Measurements from ENCODE around the gene CNTNAP5. TPM values are rescaled to one million over a fixed set of nuclear protein-coding genes. Genes with fewer than 3 reads are reported as not detected.

The CNTNAP5 gene
- total and polyA plus RNA-seq, 2 of the 8 experiments (the other 6 are each of a cell fraction or from before 2014, with no cell fraction given), result 0.11 to 0.76 TPM

GRCh38 chr2:124874676-124875075, 849.6 kb downstream of the CNTNAP5 start:
- H4K20me1 ChIP-seq (replicated peaks in 1 of 2; ENCODE audit: control insufficient read depth in 1 of 2, insufficient read depth in 2 of 2, low read length in 2 of 2), result no peaks in the 10 kb centered on the region
- no peaks in the 10 kb centered on the region for H3K27me3 ChIP-seq (replicated peaks in 1 of 4; ENCODE audit: control insufficient read depth in 3 of 4, extremely low read depth in 1 of 4, insufficient read depth in 3 of 4, low read length in 3 of 4)
- H4K91ac ChIP-seq (replicated peaks; ENCODE audit: insufficient read length, low read length), result no peak overlapping the region
- TF ChIP-seq USF2 (IDR thresholded peaks at IDR 0.05; ENCODE audit: low read length) (no peak), EGR1 (IDR thresholded peaks at IDR 0.05; ENCODE audit: borderline replicate concordance, low read depth, low read length) (no peak), SUZ12 (IDR thresholded peaks at IDR 0.05; ENCODE audit: low read length) (no peak), JUN (IDR thresholded peaks at IDR 0.05; ENCODE audit: low read depth, low read length) (no peak), NRF1 (IDR thresholded peaks at IDR 0.05; ENCODE audit: low read depth, low read length) (no peak), MAX (IDR thresholded peaks at IDR 0.05) (no peak)
- H2BK5ac ChIP-seq (ENCODE audit: low read depth, low read length), result no peak overlapping the region
- no peak overlapping the region for H2AK5ac ChIP-seq (ENCODE audit: low read depth, low read length)
- H3K9me3 ChIP-seq (ENCODE audit: insufficient read depth in 2 of 2, low read depth in 1 of 2, low read length in 1 of 2), result no peaks in the 10 kb centered on the region
- no peak overlapping the region for H3K9ac ChIP-seq (replicated peaks in 1 of 4; ENCODE audit: extremely low read depth in 1 of 4, low read depth in 3 of 4, low read length in 3 of 4)
- H3K79me1 ChIP-seq (ENCODE audit: low read depth, low read length), result no peaks in the 10 kb centered on the region
- no peak overlapping the region for H2AFZ ChIP-seq (ENCODE audit: low read length)
- no peak overlapping the region for H3K4ac ChIP-seq (replicated peaks; ENCODE audit: insufficient read length, low read depth, low read length)
- 78% methylated on average over 1 of the region's 1 CpG; no CpG with 5 or more reads in 1 of the 2 experiments for WGBS, 2 experiments (ENCODE audit: extremely low coverage in 1 of 2, insufficient coverage in 1 of 2, insufficient read length in 1 of 2, insufficient replicate concordance in 2 of 2, low coverage in 1 of 2, low lambda C conversion rate in 2 of 2, missing lambda C conversion rate in 1 of 2)
- no peak overlapping the region for H2BK15ac ChIP-seq (ENCODE audit: low read length)
- H3K4me1 ChIP-seq (replicated peaks in 1 of 4; ENCODE audit: control insufficient read depth in 3 of 4, insufficient read depth in 4 of 4, low read length in 3 of 4), result no peaks in the 10 kb centered on the region
- FAIRE-seq (no peak), DNase-seq (ENCODE audit: low read depth in 1 of 2, low spot score in 2 of 2) (no peak)
- ChIA-PET POLR2A (ENCODE audit: partially characterized antibody) (no interaction called here), CTCF (ENCODE audit: partially characterized antibody) (interaction anchor here (0.7 kb wide), 1 partner anchor 620 kb away, joined by 3 read pairs; no protein-coding TSS in a partner anchor)
- no peak overlapping the region for H2BK20ac ChIP-seq (ENCODE audit: low read length)
- no peak overlapping the region for H3K27ac ChIP-seq (ENCODE audit: low read depth, low read length)
- H3K18ac ChIP-seq (ENCODE audit: extremely low read depth, low read length), result no peak overlapping the region
- no peak overlapping the region for H3K56ac ChIP-seq (replicated peaks; ENCODE audit: insufficient read length, low read depth, low read length)
- no peak overlapping the region for H3K14ac ChIP-seq (ENCODE audit: insufficient read length)
- no peaks in the 10 kb centered on the region for H3K23me2 ChIP-seq (ENCODE audit: low read depth, low read length)
- no peak overlapping the region for H4K5ac ChIP-seq (ENCODE audit: insufficient read length, low read depth, low read length)
- H3K23ac ChIP-seq (ENCODE audit: insufficient read length), result no peak overlapping the region
- H3K4me2 ChIP-seq (ENCODE audit: insufficient read depth in 1 of 2, low read depth in 2 of 2, low read length in 2 of 2), result no peak overlapping the region
- no peak overlapping the region for H3K4me3 ChIP-seq (ENCODE audit: extremely low read depth in 1 of 4, insufficient read depth in 2 of 4, low read depth in 3 of 4, low read length in 4 of 4)
- H2BK120ac ChIP-seq (replicated peaks; ENCODE audit: low read depth, low read length), result no peak overlapping the region
- H3K79me2 ChIP-seq (ENCODE audit: control insufficient read depth in 1 of 2, insufficient read depth in 2 of 2, low read length in 2 of 2), result no peaks in the 10 kb centered on the region
- no peak overlapping the region for H2BK12ac ChIP-seq (ENCODE audit: low read depth, low read length)
- H4K8ac ChIP-seq (ENCODE audit: extremely low read depth, insufficient read depth, low read length), result no peak overlapping the region
- H3K36me3 ChIP-seq (ENCODE audit: control insufficient read depth in 2 of 4, insufficient read depth in 4 of 4, low read length in 3 of 4), result no peaks in the 10 kb centered on the region

Data from H1 (cell line).